HEK293T (cell line): Measurements from ENCODE around the gene CIITA.

Experiments used
- BHLHE40 ChIP-seq: fragments of 450-650 bp; IDR thresholded peaks from 2 replicates; pipeline ENCODE4 v1.6.1; 2016; ENCODE audit warnings: mild to moderate bottlenecking, moderate library complexity, borderline replicate concordance
- ELF4 ChIP-seq: fragments of 450-650 bp; IDR thresholded peaks from 2 replicates; pipeline ENCODE4 v1.6.1; 2017; ENCODE audit warnings: antibody characterized with exemption
- FOXA1 ChIP-seq: fragments of 450-650 bp; IDR thresholded peaks from 2 replicates; pipeline ENCODE4 v1.6.1; 2016; ENCODE audit warnings: mild to moderate bottlenecking
- FOXK2 ChIP-seq: fragments of 450-650 bp; IDR thresholded peaks from 2 replicates; pipeline ENCODE4 v1.6.1; 2016; ENCODE audit warnings: mild to moderate bottlenecking
- FOXM1 ChIP-seq: fragments of 450-650 bp; IDR thresholded peaks from 2 replicates; pipeline ENCODE4 v1.6.1; 2017; ENCODE audit warnings: mild to moderate bottlenecking, borderline replicate concordance
- HDGF ChIP-seq: fragments of 450-650 bp; IDR thresholded peaks from 2 replicates; pipeline ENCODE4 v1.6.1; 2017; ENCODE audit warnings: antibody characterized with exemption, borderline replicate concordance
- LEF1 ChIP-seq: fragments of 450-650 bp; IDR thresholded peaks from 2 replicates; pipeline ENCODE4 v1.6.1; 2017; ENCODE audit warnings: mild to moderate bottlenecking, borderline replicate concordance
- NFRKB ChIP-seq: fragments of 450-650 bp; IDR thresholded peaks from 2 replicates; pipeline ENCODE4 v1.6.1; 2016; ENCODE audit warnings: mild to moderate bottlenecking, moderate library complexity
- SP1 ChIP-seq: fragments of 450-650 bp; IDR thresholded peaks from 2 replicates; pipeline ENCODE4 v1.6.1; 2017
- SUZ12 ChIP-seq: fragments of 450-650 bp; IDR thresholded peaks from 2 replicates; pipeline ENCODE4 v1.6.1; 2016; ENCODE audit warnings: mild to moderate bottlenecking
- TF ChIP-seq, protein P1 (sequence below): fragments of 450-650 bp; IDR thresholded peaks from 2 replicates; pipeline ENCODE4 v1.6.1; 2016

- TF ChIP-seq SP1 (no peak), HDGF (no peak), NFRKB (no peak), FOXM1 (no peak), SUZ12 (no peak), ELF4 (no peak), FOXA1 (no peak), LEF1 (no peak), BHLHE40 (no peak), FOXK2 (no peak)
- TF ChIP-seq, protein P1, sequence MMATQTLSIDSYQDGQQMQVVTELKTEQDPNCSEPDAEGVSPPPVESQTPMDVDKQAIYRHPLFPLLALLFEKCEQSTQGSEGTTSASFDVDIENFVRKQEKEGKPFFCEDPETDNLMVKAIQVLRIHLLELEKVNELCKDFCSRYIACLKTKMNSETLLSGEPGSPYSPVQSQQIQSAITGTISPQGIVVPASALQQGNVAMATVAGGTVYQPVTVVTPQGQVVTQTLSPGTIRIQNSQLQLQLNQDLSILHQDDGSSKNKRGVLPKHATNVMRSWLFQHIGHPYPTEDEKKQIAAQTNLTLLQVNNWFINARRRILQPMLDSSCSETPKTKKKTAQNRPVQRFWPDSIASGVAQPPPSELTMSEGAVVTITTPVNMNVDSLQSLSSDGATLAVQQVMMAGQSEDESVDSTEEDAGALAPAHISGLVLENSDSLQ = no peak
Measured at GRCh38 chr16:10930755-10931093, 53.7 kb downstream of the CIITA start.
